Neural cell (in vitro differentiated cells): ENCODE results near the gene MPDZ. TPM values are rescaled to one million over a fixed set of nuclear protein-coding genes. Genes with fewer than 3 reads are reported as not detected.
A peak's percentile ranks its signal among the peaks of the same experiment; 100 is the strongest.

Source experiments
- H2AFZ ChIP-seq: fragments of 200-600, 300-800 bp; sonication (generic), shearing (Covaris generic); 2 replicates; pipeline ENCODE4 v1.6.0; 2014; ENCODE audit warnings: low read depth, mild to moderate bottlenecking, antibody characterized with exemption, low read length, moderate library complexity
- H3F3A ChIP-seq: fragments of 200-600 bp; shearing (Covaris generic); 2 replicates; pipeline ENCODE4 v1.6.1; 2016; ENCODE audit warnings: mild to moderate bottlenecking, moderate library complexity, mixed read lengths, antibody characterized with exemption, low read length; ENCODE audit not compliant: insufficient read depth, poor library complexity, severe bottlenecking
- H3K27ac ChIP-seq: fragments of 200-600, 300-800 bp; sonication (generic), shearing (Covaris generic); 2 replicates; pipeline ENCODE4 v1.5.1; 2014; ENCODE audit warnings: mild to moderate bottlenecking, low read length, moderate library complexity
- H3K27me3 ChIP-seq: fragments of 300-800, 200-600 bp; sonication (generic), shearing (Covaris generic); 2 replicates; pipeline ENCODE4 v1.6.0; 2014; ENCODE audit warnings: mild to moderate bottlenecking, low read depth, low read length, moderate library complexity; ENCODE audit not compliant: insufficient read depth
- H3K36me3 ChIP-seq: fragments of 300-800, 200-600 bp; sonication (generic), shearing (Covaris generic); 2 replicates; pipeline ENCODE4 v1.5.1; 2014; ENCODE audit warnings: mild to moderate bottlenecking, antibody characterized with exemption, low read length, moderate library complexity; ENCODE audit not compliant: insufficient read depth
- H3K4me2 ChIP-seq: fragments of 300-800, 200-600 bp; sonication (generic), shearing (Covaris generic); 2 replicates; pipeline ENCODE4 v1.6.0; 2014; ENCODE audit warnings: mild to moderate bottlenecking, low read length
- H3K4me3 ChIP-seq: fragments of 300-800, 200-600 bp; sonication (generic), shearing (Covaris generic); 2 replicates; pipeline ENCODE4 v1.5.1; 2014; ENCODE audit warnings: mild to moderate bottlenecking, low read length, moderate library complexity
- H3K79me2 ChIP-seq: fragments of 200-600 bp; shearing (Covaris generic); replicated peaks from 2 replicates; pipeline ENCODE4 v1.6.0; 2014; ENCODE audit warnings: mild to moderate bottlenecking, low read length, moderate library complexity; ENCODE audit not compliant: insufficient read depth
- H3K9ac ChIP-seq: fragments of 300-800, 200-600 bp; sonication (generic), shearing (Covaris generic); 2 replicates; pipeline ENCODE4 v1.6.1; 2016; ENCODE audit warnings: mild to moderate bottlenecking, low read length, mixed read lengths
- H3K9me2 ChIP-seq: fragments of 200-600 bp; shearing (Covaris generic); 2 replicates; pipeline ENCODE4 v1.6.1; 2016; ENCODE audit warnings: mild to moderate bottlenecking, low read length, mixed read lengths; ENCODE audit not compliant: insufficient read depth
- H3K9me3 ChIP-seq: fragments of 200-600, 300-800 bp; sonication (generic), shearing (Covaris generic); 2 replicates; pipeline ENCODE4 v1.6.1; 2016; ENCODE audit warnings: mild to moderate bottlenecking, mixed run types, low read length, moderate library complexity, mixed read lengths
- H4K20me1 ChIP-seq: fragments of 200-600 bp; shearing (Covaris generic); 2 replicates; pipeline ENCODE4 v1.6.1; 2016; ENCODE audit warnings: mild to moderate bottlenecking, mixed run types; ENCODE audit not compliant: insufficient read depth
- EP300 ChIP-seq: fragments of 450-650 bp; conservative IDR thresholded peaks from 2 replicates; pipeline ENCODE4 v1.6.1; 2014; ENCODE audit warnings: antibody characterized with exemption, mild to moderate bottlenecking, moderate library complexity; ENCODE audit not compliant: poor library complexity, severe bottlenecking
- EZH2 ChIP-seq: fragments of 200-600, 300-800 bp; shearing (Covaris generic), sonication (generic); IDR thresholded peaks from 2 replicates; pipeline ENCODE4 v1.6.1; 2014; ENCODE audit warnings: antibody characterized with exemption, low read length, borderline replicate concordance, mild to moderate bottlenecking; ENCODE audit not compliant: insufficient read depth, poor library complexity, severe bottlenecking
- MXI1 ChIP-seq: fragments of 450-650 bp; conservative IDR thresholded peaks from 2 replicates; pipeline ENCODE4 v1.6.1; 2014; ENCODE audit warnings: antibody characterized with exemption, mild to moderate bottlenecking; ENCODE audit not compliant: poor library complexity, severe bottlenecking
- POLR2AphosphoS5 ChIP-seq: IDR thresholded peaks from 2 replicates; pipeline ENCODE4 v1.6.1; 2012
- RAD21 ChIP-seq: fragments of 450-650 bp; conservative IDR thresholded peaks from 2 replicates; pipeline ENCODE4 v1.6.1; 2014; ENCODE audit warnings: antibody characterized with exemption, mild to moderate bottlenecking, moderate library complexity
- SMC3 ChIP-seq: fragments of 450-650 bp; conservative IDR thresholded peaks from 2 replicates; pipeline ENCODE4 v1.6.1; 2014; ENCODE audit warnings: antibody characterized with exemption, mild to moderate bottlenecking, moderate library complexity; ENCODE audit not compliant: poor library complexity
- TAF1 ChIP-seq: IDR thresholded peaks from 2 replicates; pipeline ENCODE4 v1.6.1; 2012; ENCODE audit warnings: low read depth
- polyA plus RNA-seq: library from polyadenylated mRNA; depleted of rRNA; stranded (reverse); fragments of >200 nt; gene quantifications from 2 replicates; pipeline ENCODE4 v1.2.3, GENCODE V29; 2014
- TF ChIP-seq, protein P1 (sequence below): IDR thresholded peaks from 2 replicates; pipeline ENCODE4 v1.6.1; 2012; ENCODE audit warnings: borderline replicate concordance
- TF ChIP-seq, protein P2 (sequence below): fragments of 450-650 bp; IDR thresholded peaks from 2 replicates; pipeline ENCODE4 v1.5.1; 2014; ENCODE audit warnings: antibody characterized with exemption, mild to moderate bottlenecking, moderate library complexity; ENCODE audit not compliant: poor library complexity, severe bottlenecking

The MPDZ gene
- polyA plus RNA-seq, 1 donor from 2014 or later = 13.1 TPM

- Histone ChIP-seq H4K20me1 (no peaks in the 10 kb centered on the region), H3K9me3 (no peaks in the 10 kb centered on the region), H3K36me3 (no peaks in the 10 kb centered on the region), H3K9me2 (no peaks in the 10 kb centered on the region), H3K27ac (no peak overlapping the region), H3K9ac (peak overlapping the region; percentile 57), H3K79me2 (peaks cover 27% of the 10 kb centered on the region), H2AFZ (no peak overlapping the region), H3F3A (no peaks in the 10 kb centered on the region), H3K4me2 (no peak overlapping the region), H3K27me3 (no peaks in the 10 kb centered on the region), H3K4me3 (peak overlapping the region; percentile 72)
- no peak for TF ChIP-seq TAF1
- TF ChIP-seq SMC3 = no peak
- TF ChIP-seq EZH2 = no peak
- TF ChIP-seq MXI1 = no peak
- TF ChIP-seq, protein P1, sequence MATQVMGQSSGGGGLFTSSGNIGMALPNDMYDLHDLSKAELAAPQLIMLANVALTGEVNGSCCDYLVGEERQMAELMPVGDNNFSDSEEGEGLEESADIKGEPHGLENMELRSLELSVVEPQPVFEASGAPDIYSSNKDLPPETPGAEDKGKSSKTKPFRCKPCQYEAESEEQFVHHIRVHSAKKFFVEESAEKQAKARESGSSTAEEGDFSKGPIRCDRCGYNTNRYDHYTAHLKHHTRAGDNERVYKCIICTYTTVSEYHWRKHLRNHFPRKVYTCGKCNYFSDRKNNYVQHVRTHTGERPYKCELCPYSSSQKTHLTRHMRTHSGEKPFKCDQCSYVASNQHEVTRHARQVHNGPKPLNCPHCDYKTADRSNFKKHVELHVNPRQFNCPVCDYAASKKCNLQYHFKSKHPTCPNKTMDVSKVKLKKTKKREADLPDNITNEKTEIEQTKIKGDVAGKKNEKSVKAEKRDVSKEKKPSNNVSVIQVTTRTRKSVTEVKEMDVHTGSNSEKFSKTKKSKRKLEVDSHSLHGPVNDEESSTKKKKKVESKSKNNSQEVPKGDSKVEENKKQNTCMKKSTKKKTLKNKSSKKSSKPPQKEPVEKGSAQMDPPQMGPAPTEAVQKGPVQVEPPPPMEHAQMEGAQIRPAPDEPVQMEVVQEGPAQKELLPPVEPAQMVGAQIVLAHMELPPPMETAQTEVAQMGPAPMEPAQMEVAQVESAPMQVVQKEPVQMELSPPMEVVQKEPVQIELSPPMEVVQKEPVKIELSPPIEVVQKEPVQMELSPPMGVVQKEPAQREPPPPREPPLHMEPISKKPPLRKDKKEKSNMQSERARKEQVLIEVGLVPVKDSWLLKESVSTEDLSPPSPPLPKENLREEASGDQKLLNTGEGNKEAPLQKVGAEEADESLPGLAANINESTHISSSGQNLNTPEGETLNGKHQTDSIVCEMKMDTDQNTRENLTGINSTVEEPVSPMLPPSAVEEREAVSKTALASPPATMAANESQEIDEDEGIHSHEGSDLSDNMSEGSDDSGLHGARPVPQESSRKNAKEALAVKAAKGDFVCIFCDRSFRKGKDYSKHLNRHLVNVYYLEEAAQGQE = no peak
- TF ChIP-seq RAD21 = no peak
Measured at GRCh38 chr9:13278023-13278367, 1.5 kb downstream of the MPDZ start.

DNA sequence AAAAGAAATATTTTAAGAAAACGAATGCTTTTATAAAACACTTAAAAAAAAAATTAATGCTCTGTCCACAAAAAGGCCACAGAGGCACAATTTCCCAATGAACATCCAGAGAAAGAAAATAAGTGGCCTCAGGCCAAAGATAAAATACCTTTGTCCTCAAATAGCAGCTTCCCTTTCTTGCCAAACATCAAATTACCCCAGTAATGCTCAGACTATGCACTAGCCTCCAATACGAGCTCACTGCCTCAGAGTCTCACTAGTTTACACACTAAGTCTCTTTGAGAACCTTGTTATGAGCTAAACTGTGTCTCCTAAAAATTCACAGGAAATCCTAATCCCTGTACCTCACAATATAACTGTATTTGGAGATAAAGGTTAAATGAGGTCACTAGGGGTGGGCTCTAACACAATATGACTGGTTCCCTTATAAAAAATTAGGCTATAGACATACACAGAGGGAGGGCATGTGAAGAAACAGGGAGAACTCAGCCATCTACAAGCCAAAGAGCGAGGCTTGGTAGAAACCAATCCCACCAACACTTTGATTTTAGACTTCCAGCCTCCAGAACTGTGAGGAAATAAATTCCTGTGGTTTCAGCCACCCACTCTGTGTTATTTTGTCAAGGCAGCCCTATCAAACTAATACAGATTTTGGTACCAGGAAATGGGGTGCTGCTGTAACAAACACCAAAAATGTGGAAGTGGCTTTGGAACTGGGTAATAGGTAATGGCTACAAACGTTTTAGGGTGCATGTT is 4.4 kb downstream of the MPDZ start:
- Histone ChIP-seq H3K36me3 (no peaks in the 10 kb centered on the region), H3K4me2 (no peak overlapping the region), H3K9ac (no peak overlapping the region), H3K27ac (no peak overlapping the region), H4K20me1 (no peaks in the 10 kb centered on the region), H3K79me2 (peaks cover 48% of the 10 kb centered on the region), H3K4me3 (no peak overlapping the region), H3K9me3 (no peaks in the 10 kb centered on the region), H3K27me3 (no peaks in the 10 kb centered on the region), H3F3A (no peaks in the 10 kb centered on the region), H2AFZ (no peak overlapping the region), H3K9me2 (no peaks in the 10 kb centered on the region)
- TF ChIP-seq RAD21 (no peak), MXI1 (no peak), TAF1 (no peak), POLR2AphosphoS5 (no peak), EZH2 (no peak), SMC3 (no peak), EP300 (no peak)
- TF ChIP-seq, protein P2, sequence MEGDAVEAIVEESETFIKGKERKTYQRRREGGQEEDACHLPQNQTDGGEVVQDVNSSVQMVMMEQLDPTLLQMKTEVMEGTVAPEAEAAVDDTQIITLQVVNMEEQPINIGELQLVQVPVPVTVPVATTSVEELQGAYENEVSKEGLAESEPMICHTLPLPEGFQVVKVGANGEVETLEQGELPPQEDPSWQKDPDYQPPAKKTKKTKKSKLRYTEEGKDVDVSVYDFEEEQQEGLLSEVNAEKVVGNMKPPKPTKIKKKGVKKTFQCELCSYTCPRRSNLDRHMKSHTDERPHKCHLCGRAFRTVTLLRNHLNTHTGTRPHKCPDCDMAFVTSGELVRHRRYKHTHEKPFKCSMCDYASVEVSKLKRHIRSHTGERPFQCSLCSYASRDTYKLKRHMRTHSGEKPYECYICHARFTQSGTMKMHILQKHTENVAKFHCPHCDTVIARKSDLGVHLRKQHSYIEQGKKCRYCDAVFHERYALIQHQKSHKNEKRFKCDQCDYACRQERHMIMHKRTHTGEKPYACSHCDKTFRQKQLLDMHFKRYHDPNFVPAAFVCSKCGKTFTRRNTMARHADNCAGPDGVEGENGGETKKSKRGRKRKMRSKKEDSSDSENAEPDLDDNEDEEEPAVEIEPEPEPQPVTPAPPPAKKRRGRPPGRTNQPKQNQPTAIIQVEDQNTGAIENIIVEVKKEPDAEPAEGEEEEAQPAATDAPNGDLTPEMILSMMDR = no peak
- TF ChIP-seq, protein P1 = no peak
